Measurements from ENCODE around the gene VPS13C. TPM values are rescaled to one million over a fixed set of nuclear protein-coding genes. Genes with fewer than 3 reads are reported as not detected.

Gene VPS13C
- total RNA-seq, 2 donors from 2014 or later, result 67.0 to 85.2 TPM

- Mint-ChIP-seq H3K36me3 (ENCODE audit: low read depth) (no peaks in the 10 kb centered on the region), H3K4me3 (no peak overlapping the region), H3K4me1 (peaks cover 4% of the 10 kb centered on the region), H3K27ac (no peak overlapping the region), H3K9me3 (no peaks in the 10 kb centered on the region), H3K27me3 (peaks cover 16% of the 10 kb centered on the region)
- ATAC-seq (replicated peaks), result no peak
Measured at GRCh38 chr15:61829514-61829889, 230.7 kb downstream of the VPS13C start.

GRCh38 chr15:61828860-61829513, 231.3 kb downstream of the VPS13C start:
- H3K9me3 Mint-ChIP-seq, result no peaks in the 10 kb centered on the region
- no peak overlapping the region for H3K4me3 Mint-ChIP-seq

DNA sequence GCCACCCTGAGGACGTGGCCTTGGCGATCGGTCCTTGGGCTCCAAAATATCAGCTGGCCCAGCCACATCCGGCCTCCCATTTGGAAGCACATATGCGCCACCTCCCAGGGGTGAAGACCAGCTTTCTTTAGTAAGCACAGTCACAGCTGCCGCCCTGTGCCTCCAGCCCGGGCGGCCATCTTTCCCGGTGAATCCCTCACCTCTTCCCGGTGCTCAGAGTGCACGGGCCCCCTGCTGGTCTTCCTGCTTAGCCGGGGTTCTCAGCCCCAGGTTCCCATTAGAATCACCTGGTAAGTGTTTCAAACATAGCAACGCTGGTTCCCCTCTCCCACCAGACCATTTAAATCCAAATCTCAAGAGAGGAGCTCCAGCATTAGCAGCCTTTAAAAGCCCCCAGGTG, 232.2 kb downstream of the VPS13C start:
- Mint-ChIP-seq H3K36me3 (ENCODE audit: low read depth) (no peaks in the 10 kb centered on the region), H3K27ac (no peak overlapping the region), H3K4me1 (no peaks in the 10 kb centered on the region), H3K4me3 (no peak overlapping the region), H3K27me3 (peaks cover 18% of the 10 kb centered on the region), H3K9me3 (no peaks in the 10 kb centered on the region)
- ATAC-seq (replicated peaks), result no peak

More at GRCh38 chr15:61828860-61829513, 231.3 kb downstream of the VPS13C start:
- Mint-ChIP-seq H3K36me3 (ENCODE audit: low read depth) (no peaks in the 10 kb centered on the region), H3K4me1 (peaks cover 2% of the 10 kb centered on the region), H3K27me3 (peaks cover 18% of the 10 kb centered on the region), H3K27ac (no peak overlapping the region)
- no peak for ATAC-seq (replicated peaks)

DNA sequence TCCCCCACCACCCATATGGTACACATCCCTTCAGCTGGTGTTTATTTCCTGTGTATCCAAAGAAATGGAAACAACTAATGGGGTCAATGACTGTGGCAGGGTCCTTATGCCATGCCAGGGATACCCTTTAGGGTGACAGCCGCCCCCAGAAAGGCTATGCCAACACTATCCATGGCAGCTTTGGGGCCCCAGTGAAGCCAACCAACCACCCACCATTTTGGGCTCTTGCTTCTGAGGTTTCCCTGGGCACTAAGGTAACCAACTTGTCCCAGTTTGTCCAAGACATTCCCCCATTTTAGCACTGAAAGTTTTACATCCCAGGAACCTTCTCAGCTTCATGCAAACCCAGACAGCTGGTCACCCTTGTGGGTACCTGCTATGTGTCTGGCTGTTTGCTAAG, 233.1 kb downstream of the VPS13C start:
- Mint-ChIP-seq H3K9me3 (no peaks in the 10 kb centered on the region), H3K4me1 (no peaks in the 10 kb centered on the region), H3K27ac (no peak overlapping the region), H3K4me3 (no peak overlapping the region), H3K36me3 (ENCODE audit: low read depth) (no peaks in the 10 kb centered on the region), H3K27me3 (peaks cover 14% of the 10 kb centered on the region)
- no peak for ATAC-seq (replicated peaks)

DNA sequence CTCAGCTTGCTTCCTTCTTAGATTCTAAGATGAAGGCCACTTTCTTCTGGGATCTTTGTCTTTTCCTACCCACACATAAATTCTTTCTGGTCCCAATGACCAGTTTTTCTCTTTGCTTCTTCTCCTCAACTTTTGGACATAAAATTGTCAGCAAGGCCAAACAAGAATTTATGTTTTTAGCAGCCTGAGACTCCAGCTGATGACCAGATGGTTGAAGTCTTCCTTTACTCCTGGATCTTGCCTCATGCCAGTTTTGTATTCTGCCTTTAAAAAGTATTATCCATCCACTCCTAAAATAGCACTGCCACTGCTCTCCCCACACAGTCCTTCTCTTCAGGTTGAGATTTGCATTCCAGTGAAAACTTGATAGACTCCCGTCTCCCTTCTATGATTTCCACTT, 236.0 kb downstream of the VPS13C start:
- ATAC-seq (replicated peaks), result no peak
- no peak overlapping the region for H3K27ac Mint-ChIP-seq
- no peak overlapping the region for H3K4me3 Mint-ChIP-seq
- peaks cover 23% of the 10 kb centered on the region for H3K27me3 Mint-ChIP-seq
- no peaks in the 10 kb centered on the region for H3K4me1 Mint-ChIP-seq
- peaks cover 5% of the 10 kb centered on the region for H3K9me3 Mint-ChIP-seq
- H3K36me3 Mint-ChIP-seq (ENCODE audit: low read depth), result no peaks in the 10 kb centered on the region

GRCh38 chr15:61822511-61822910, 237.7 kb downstream of the VPS13C start:
- H3K9me3 Mint-ChIP-seq, result peaks cover 5% of the 10 kb centered on the region
- no peaks in the 10 kb centered on the region for H3K4me1 Mint-ChIP-seq
- no peak overlapping the region for H3K4me3 Mint-ChIP-seq
- H3K27ac Mint-ChIP-seq, result no peak overlapping the region
- ATAC-seq (replicated peaks), result no peak
- no peaks in the 10 kb centered on the region for H3K36me3 Mint-ChIP-seq (ENCODE audit: low read depth)
- H3K27me3 Mint-ChIP-seq, result peaks cover 26% of the 10 kb centered on the region

DNA sequence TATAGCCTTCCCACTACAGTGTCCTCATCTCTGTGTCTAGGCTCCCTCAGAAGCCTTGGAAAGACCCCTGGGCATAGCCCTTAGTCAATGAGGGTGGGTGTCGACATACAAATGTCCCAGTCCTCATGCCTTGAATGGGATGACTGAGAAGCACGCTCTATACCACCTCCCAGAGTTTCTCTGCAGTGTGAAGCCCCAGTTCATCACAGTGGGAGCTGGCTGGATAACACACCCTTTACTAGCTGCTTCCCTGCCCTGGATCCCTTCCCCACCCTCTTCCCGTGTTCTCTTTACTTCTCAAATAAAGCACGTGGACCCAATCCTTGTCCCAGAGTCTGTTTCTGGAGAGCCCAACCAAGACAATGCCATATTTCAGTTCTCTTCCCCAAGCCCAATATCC, 239.3 kb downstream of the VPS13C start:
- H3K27me3 Mint-ChIP-seq, result peaks cover 26% of the 10 kb centered on the region
- no peak for ATAC-seq (replicated peaks)
- no peak overlapping the region for H3K27ac Mint-ChIP-seq
- no peaks in the 10 kb centered on the region for H3K36me3 Mint-ChIP-seq (ENCODE audit: low read depth)
- H3K4me3 Mint-ChIP-seq, result no peak overlapping the region
- H3K4me1 Mint-ChIP-seq, result no peaks in the 10 kb centered on the region
- H3K9me3 Mint-ChIP-seq, result peaks cover 5% of the 10 kb centered on the region

- no peak for ATAC-seq (replicated peaks)
- peaks cover 5% of the 10 kb centered on the region for H3K9me3 Mint-ChIP-seq
- no peak overlapping the region for H3K4me3 Mint-ChIP-seq
- peaks cover 24% of the 10 kb centered on the region for H3K27me3 Mint-ChIP-seq
- no peak overlapping the region for H3K27ac Mint-ChIP-seq
- H3K36me3 Mint-ChIP-seq (ENCODE audit: low read depth), result no peaks in the 10 kb centered on the region
- H3K4me1 Mint-ChIP-seq, result no peaks in the 10 kb centered on the region
Measured at GRCh38 chr15:61820212-61820611, 240.0 kb downstream of the VPS13C start.

DNA sequence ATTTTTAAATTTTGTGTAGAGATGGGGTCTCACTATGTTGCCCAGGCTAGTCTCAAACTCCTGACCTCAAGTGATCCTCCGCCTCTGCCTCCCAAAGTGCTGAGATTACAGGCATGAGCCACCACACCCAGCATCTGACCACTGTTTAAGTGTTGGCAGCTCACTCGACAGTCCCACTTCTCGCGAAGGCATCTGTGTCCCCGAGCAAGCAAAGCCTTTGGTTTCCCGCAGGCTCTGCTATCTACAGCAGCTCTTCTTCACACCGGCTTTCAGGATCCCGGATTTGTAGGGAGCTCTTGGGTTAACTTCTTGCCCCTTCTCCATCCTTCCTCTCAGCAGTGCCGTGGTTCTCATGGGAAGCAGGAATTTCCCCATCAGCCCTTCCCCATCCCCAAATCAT, 240.9 kb downstream of the VPS13C start:
- H3K27ac Mint-ChIP-seq, result no peak overlapping the region
- no peaks in the 10 kb centered on the region for H3K36me3 Mint-ChIP-seq (ENCODE audit: low read depth)
- H3K4me3 Mint-ChIP-seq, result no peak overlapping the region
- H3K27me3 Mint-ChIP-seq, result peaks cover 26% of the 10 kb centered on the region
- H3K4me1 Mint-ChIP-seq, result no peaks in the 10 kb centered on the region
- ATAC-seq (replicated peaks), result no peak
- peaks cover 5% of the 10 kb centered on the region for H3K9me3 Mint-ChIP-seq

DNA sequence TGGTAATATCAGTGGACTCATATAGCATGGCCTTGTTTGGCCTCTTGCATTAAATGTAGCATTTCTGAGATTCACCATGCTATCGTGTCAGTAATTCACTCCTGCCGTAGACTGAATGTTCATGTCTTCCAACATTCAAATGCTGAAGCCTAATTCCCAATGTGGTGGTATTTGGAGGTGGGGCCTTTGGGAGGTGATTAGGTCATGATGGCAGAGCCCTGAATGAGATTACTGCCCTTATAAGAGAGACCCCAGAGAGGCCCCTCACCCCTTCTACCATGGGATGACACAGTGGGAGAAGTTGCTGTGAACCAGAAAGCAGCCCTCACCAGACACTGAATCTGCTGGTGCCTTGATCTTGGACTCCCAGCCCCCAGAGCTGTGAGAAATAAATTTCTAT, 241.4 kb downstream of the VPS13C start:
- H3K36me3 Mint-ChIP-seq (ENCODE audit: low read depth), result no peaks in the 10 kb centered on the region
- peaks cover 5% of the 10 kb centered on the region for H3K9me3 Mint-ChIP-seq
- H3K27ac Mint-ChIP-seq, result no peak overlapping the region
- no peaks in the 10 kb centered on the region for H3K4me1 Mint-ChIP-seq
- no peak for ATAC-seq (replicated peaks)
- H3K27me3 Mint-ChIP-seq, result peaks cover 27% of the 10 kb centered on the region
- no peak overlapping the region for H3K4me3 Mint-ChIP-seq

DNA sequence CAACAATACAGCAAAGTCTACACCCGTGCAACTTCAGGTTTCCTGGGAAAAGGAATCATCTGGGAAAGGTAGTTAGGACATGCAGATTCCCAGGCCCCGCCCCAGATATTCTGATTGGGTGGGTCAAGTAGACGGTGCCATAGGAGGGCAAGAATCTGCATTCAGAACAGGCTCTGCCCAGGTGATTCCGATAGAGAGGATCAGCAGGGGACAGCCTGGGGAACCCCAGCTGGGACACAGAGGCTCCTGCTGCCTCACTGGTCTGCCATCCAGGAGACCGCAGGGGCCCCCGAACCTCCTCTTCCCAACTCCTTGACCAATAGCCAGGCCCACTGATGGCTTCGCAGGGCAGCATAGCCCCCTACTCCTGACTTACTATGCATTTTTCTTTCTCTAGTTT, 243.4 kb downstream of the VPS13C start:
- no peak for ATAC-seq (replicated peaks)
- Mint-ChIP-seq H3K27me3 (peaks cover 29% of the 10 kb centered on the region), H3K36me3 (ENCODE audit: low read depth) (no peaks in the 10 kb centered on the region), H3K4me3 (no peak overlapping the region), H3K9me3 (peaks cover 5% of the 10 kb centered on the region), H3K4me1 (no peaks in the 10 kb centered on the region), H3K27ac (no peak overlapping the region)

DNA sequence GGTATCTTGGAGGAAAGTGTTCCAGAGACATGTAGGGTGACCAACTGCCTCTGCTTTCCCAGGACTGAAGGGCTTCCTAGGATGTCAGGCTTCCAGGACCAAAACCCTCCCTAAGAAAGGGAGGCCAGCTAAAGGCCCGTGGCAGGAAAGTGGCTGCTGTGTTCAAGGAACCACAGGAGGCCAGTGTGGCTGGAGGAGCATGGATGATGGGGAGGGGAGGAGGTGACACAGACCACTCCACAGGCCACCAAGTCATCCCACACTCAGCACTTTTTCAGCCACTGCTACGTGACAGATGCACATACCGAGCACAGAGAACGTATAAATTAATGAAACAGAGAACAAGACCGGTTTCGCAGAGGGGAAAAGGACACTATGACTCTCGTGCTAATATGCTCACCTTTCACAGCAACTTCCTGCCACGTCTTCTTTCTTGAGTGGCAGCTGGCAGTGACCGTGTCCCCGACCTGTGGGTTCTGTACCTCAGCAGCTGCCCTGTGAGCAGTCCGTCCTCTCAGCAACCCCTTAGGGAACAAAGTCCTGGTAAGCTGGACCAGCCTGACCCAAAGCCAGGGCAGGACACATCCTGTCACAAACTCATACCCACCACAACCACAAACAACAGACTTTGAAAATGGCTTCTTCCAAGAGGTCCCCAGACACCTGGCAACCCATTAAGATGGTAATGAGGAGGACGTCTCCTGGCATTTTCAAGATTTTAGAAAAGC, 244.7 kb downstream of the VPS13C start:
- ATAC-seq (replicated peaks), result no peak
- Mint-ChIP-seq H3K4me3 (no peak overlapping the region), H3K27ac (no peak overlapping the region), H3K9me3 (no peaks in the 10 kb centered on the region), H3K27me3 (peaks cover 16% of the 10 kb centered on the region), H3K36me3 (ENCODE audit: low read depth) (no peaks in the 10 kb centered on the region), H3K4me1 (no peaks in the 10 kb centered on the region)

GRCh38 chr15:61812476-61812875, 247.8 kb downstream of the VPS13C start:
- Mint-ChIP-seq H3K4me3 (no peak overlapping the region), H3K36me3 (ENCODE audit: low read depth) (no peaks in the 10 kb centered on the region), H3K27ac (no peak overlapping the region), H3K27me3 (peaks cover 23% of the 10 kb centered on the region), H3K9me3 (no peaks in the 10 kb centered on the region), H3K4me1 (no peaks in the 10 kb centered on the region)
- ATAC-seq (replicated peaks), result no peak

DNA sequence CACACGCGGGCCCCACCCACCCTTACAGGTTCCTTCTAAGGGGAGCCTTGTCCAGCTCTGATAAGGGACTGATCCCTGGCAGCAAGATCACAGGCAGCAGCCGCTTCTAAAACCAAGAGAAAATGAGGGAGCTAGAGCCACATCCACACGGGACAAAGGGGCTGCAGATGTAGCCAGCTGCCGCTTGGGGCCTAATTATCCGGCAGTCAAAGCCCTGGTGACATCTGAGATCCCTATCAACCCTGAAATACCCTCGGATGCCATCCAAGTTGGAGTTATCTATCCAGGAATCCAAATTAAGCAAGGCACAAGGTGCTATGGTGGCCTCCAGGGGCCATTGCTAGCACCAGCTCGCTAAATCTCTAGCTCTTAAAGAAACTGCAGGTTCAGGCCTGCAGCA, 248.3 kb downstream of the VPS13C start:
- no peak overlapping the region for H3K4me3 Mint-ChIP-seq
- H3K27ac Mint-ChIP-seq, result no peak overlapping the region
- no peaks in the 10 kb centered on the region for H3K36me3 Mint-ChIP-seq (ENCODE audit: low read depth)
- no peaks in the 10 kb centered on the region for H3K9me3 Mint-ChIP-seq
- ATAC-seq (replicated peaks), result no peak
- H3K27me3 Mint-ChIP-seq, result peaks cover 27% of the 10 kb centered on the region
- H3K4me1 Mint-ChIP-seq, result no peaks in the 10 kb centered on the region

GRCh38 chr15:61809216-61809615, 251.0 kb downstream of the VPS13C start:
- Mint-ChIP-seq H3K27me3 (peaks cover 23% of the 10 kb centered on the region), H3K4me1 (no peaks in the 10 kb centered on the region), H3K36me3 (ENCODE audit: low read depth) (no peaks in the 10 kb centered on the region), H3K4me3 (no peak overlapping the region), H3K9me3 (no peaks in the 10 kb centered on the region), H3K27ac (no peak overlapping the region)
- ATAC-seq (replicated peaks), result no peak

Measured in activated T-helper 17 cell treated with anti-CD3 and anti-CD28 coated beads, Interleukin-2, amount 50 U/mL, for 72 hours (primary cell).